ENCODE results near the gene ARHGAP15. TPM values are rescaled to one million over a fixed set of nuclear protein-coding genes. Genes with fewer than 3 reads are reported as not detected.

ARHGAP15 gene
- total RNA-seq, 2 experiments from 2014 or later: 72.1 to 98.4 TPM

DNA sequence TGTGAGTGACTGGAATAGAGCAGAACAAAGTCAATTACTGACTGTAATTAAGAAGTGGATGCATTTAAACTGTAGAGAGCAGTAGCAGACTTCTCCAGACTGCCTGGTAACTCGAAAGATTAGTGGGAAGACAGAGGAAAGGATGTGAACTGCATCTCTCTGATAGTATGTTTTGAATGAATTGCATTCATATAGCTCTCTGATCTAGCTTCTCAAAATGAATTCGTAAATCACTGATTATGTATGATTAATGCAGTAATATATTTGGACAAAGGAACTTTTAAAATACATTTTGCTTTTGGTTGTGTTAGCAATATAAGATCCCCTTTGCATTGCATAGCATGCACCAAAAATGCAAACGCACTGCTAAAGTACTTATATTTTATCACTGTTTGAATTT is 304.0 kb downstream of the ARHGAP15 start:
- BruUV-seq (replicated peaks): no TSS peak
- Histone ChIP-seq H4K20me1 (ENCODE audit: insufficient read depth, low read length) (no peaks in the 10 kb centered on the region), H3K79me2 (ENCODE audit: insufficient read depth, low read depth, low read length) (no peaks in the 10 kb centered on the region), H2AFZ (ENCODE audit: low read length) (no peak overlapping the region), H3K4me1 (ENCODE audit: insufficient read depth, low read length, poor library complexity, severe bottlenecking) (no peaks in the 10 kb centered on the region), H3K9me3 (ENCODE audit: low read length) (no peaks in the 10 kb centered on the region), H3K4me3 (ENCODE audit: low read depth, low read length, poor library complexity, severe bottlenecking) (no peak overlapping the region), H3K4me2 (ENCODE audit: low read length) (no peak overlapping the region), H3K36me3 (ENCODE audit: insufficient read depth, low read length) (peaks cover 3% of the 10 kb centered on the region), H3K9me2 (ENCODE audit: insufficient read depth, low read length) (no peaks in the 10 kb centered on the region), H3K27ac (ENCODE audit: low read depth, low read length, poor library complexity, severe bottlenecking) (no peak overlapping the region)
- no peak for DNase-seq (ENCODE audit: low spot score)
- CTCF ChIA-PET (ENCODE audit: unreplicated experiment): no interaction called here
- POLR2A ChIA-PET: interaction anchor here (0.6 to 0.7 kb wide), 2 partner anchors 226 to 985 kb away, joined by 4 read pairs; no protein-coding TSS in a partner anchor
- intact Hi-C loops (cut with micrococcal nuclease; ENCODE audit: unreplicated experiment): no loop called here
- TF ChIP-seq EZH2phosphoT487 (IDR thresholded peaks at IDR 0.05; ENCODE audit: borderline replicate concordance, low read depth, low read length): no peak
- TF ChIP-seq, protein P1, sequence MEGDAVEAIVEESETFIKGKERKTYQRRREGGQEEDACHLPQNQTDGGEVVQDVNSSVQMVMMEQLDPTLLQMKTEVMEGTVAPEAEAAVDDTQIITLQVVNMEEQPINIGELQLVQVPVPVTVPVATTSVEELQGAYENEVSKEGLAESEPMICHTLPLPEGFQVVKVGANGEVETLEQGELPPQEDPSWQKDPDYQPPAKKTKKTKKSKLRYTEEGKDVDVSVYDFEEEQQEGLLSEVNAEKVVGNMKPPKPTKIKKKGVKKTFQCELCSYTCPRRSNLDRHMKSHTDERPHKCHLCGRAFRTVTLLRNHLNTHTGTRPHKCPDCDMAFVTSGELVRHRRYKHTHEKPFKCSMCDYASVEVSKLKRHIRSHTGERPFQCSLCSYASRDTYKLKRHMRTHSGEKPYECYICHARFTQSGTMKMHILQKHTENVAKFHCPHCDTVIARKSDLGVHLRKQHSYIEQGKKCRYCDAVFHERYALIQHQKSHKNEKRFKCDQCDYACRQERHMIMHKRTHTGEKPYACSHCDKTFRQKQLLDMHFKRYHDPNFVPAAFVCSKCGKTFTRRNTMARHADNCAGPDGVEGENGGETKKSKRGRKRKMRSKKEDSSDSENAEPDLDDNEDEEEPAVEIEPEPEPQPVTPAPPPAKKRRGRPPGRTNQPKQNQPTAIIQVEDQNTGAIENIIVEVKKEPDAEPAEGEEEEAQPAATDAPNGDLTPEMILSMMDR (conservative IDR thresholded peaks at IDR 0.05; ENCODE audit: low read length): no peak

DNA sequence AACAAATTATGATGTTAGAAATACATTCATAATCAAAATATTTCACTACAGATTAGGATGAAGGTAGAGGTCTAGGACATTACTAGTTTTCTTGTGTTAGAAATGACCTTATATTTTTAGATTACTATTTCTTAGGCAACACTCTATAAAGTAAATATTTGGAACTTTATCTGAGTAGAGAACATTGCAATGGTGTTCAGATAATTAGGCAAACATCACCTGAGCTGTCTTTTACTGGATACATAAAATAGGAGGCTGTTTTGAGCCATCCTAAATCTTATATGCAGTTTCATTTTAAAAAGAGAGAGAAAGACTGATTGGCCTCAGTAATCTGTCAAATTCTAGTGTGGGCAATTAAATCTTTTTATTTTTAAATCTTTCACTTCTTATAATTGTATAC is 304.6 kb downstream of the ARHGAP15 start:
- DNase-seq (ENCODE audit: low spot score): no peak
- intact Hi-C loops (cut with micrococcal nuclease; ENCODE audit: unreplicated experiment): no loop called here
- H3K27ac ChIP-seq (ENCODE audit: low read depth, low read length, poor library complexity, severe bottlenecking): no peak overlapping the region
- H3K9me2 ChIP-seq (ENCODE audit: insufficient read depth, low read length): no peaks in the 10 kb centered on the region
- H3K4me2 ChIP-seq (ENCODE audit: low read length): no peak overlapping the region
- H3K36me3 ChIP-seq (ENCODE audit: insufficient read depth, low read length): peaks cover 6% of the 10 kb centered on the region
- TF ChIP-seq, protein P1 (conservative IDR thresholded peaks at IDR 0.05; ENCODE audit: low read length): no peak
- no peak for TF ChIP-seq EZH2phosphoT487 (IDR thresholded peaks at IDR 0.05; ENCODE audit: borderline replicate concordance, low read depth, low read length)
- no peak overlapping the region for H2AFZ ChIP-seq (ENCODE audit: low read length)
- no peaks in the 10 kb centered on the region for H3K9me3 ChIP-seq (ENCODE audit: low read length)
- ChIA-PET POLR2A (no interaction called here), CTCF (ENCODE audit: unreplicated experiment) (no interaction called here)
- H3K4me1 ChIP-seq (ENCODE audit: insufficient read depth, low read length, poor library complexity, severe bottlenecking): no peaks in the 10 kb centered on the region
- H3K4me3 ChIP-seq (ENCODE audit: low read depth, low read length, poor library complexity, severe bottlenecking): no peak overlapping the region
- no peaks in the 10 kb centered on the region for H3K79me2 ChIP-seq (ENCODE audit: insufficient read depth, low read depth, low read length)
- no TSS peak for BruUV-seq (replicated peaks)
- no peaks in the 10 kb centered on the region for H4K20me1 ChIP-seq (ENCODE audit: insufficient read depth, low read length)

DNA sequence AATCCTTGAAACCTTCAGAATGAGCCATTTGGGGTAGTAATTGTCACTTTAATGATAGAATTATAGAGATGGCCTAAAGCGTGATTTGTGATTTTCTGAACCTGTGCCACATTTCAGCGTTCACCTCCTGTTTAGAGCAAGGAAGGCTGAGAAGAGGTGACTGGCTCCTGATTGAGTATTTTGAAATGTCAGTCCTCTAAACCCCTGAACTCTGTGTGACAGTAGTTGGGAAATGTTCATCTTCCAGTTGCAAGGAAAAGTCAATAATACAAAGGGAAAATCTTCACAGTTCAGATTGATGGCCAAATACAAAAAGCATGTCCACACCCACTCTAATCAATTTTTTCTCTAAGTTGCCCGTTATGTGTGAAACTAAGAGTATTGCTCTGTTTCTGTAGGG is 305.2 kb downstream of the ARHGAP15 start:
- intact Hi-C loops (cut with micrococcal nuclease; ENCODE audit: unreplicated experiment): no loop called here
- Histone ChIP-seq H2AFZ (ENCODE audit: low read length) (no peak overlapping the region), H3K4me3 (ENCODE audit: low read depth, low read length, poor library complexity, severe bottlenecking) (no peak overlapping the region), H3K79me2 (ENCODE audit: insufficient read depth, low read depth, low read length) (no peaks in the 10 kb centered on the region), H3K4me2 (ENCODE audit: low read length) (no peak overlapping the region), H3K27ac (ENCODE audit: low read depth, low read length, poor library complexity, severe bottlenecking) (no peak overlapping the region), H3K9me3 (ENCODE audit: low read length) (no peaks in the 10 kb centered on the region), H3K36me3 (ENCODE audit: insufficient read depth, low read length) (peaks cover 6% of the 10 kb centered on the region), H4K20me1 (ENCODE audit: insufficient read depth, low read length) (no peaks in the 10 kb centered on the region), H3K9me2 (ENCODE audit: insufficient read depth, low read length) (no peaks in the 10 kb centered on the region), H3K4me1 (ENCODE audit: insufficient read depth, low read length, poor library complexity, severe bottlenecking) (no peaks in the 10 kb centered on the region)
- BruUV-seq (replicated peaks): no TSS peak
- CTCF ChIA-PET (ENCODE audit: unreplicated experiment): no interaction called here
- POLR2A ChIA-PET: no interaction called here
- TF ChIP-seq, protein P1 (conservative IDR thresholded peaks at IDR 0.05; ENCODE audit: low read length): no peak
- no peak for TF ChIP-seq EZH2phosphoT487 (IDR thresholded peaks at IDR 0.05; ENCODE audit: borderline replicate concordance, low read depth, low read length)
- no peak for DNase-seq (ENCODE audit: low spot score)

All from OCI-LY7 (cell line).